Kidney epithelial cell (primary cell): Measurements from ENCODE around the gene CMTM4. TPM values are rescaled to one million over a fixed set of nuclear protein-coding genes. Genes with fewer than 3 reads are reported as not detected.
"Not testable (repeated sequence)": the region's sequence is repeated elsewhere in the genome, so short reads cannot be mapped to it uniquely, and the experiment has no call there.

Experiments used
- DNase-seq: peaks from one replicate; pipeline ENCODE4 v3.0.0-alpha.2; 2010; ENCODE audit warnings: low read depth
- H3K27me3 ChIP-seq: 2 replicates; pipeline ENCODE4 v1.6.0; 2011; ENCODE audit warnings: low read length; ENCODE audit not compliant: control insufficient read depth, insufficient read depth
- H3K36me3 ChIP-seq: 2 replicates; pipeline ENCODE4 v1.5.1; 2011; ENCODE audit warnings: low read length; ENCODE audit not compliant: control insufficient read depth, insufficient read depth
- H3K4me3 ChIP-seq: 2 replicates; pipeline ENCODE4 v1.5.1; 2011; ENCODE audit warnings: low read depth, mild to moderate bottlenecking, control low read depth, low read length
- total RNA-seq: library from RNA; depleted of rRNA; stranded (reverse); fragments of >200 nt; gene quantifications from 2 replicates; pipeline ENCODE4 v1.2.3, GENCODE V29; 2015
- TF ChIP-seq, protein P1 (sequence below): IDR thresholded peaks from 2 replicates; pipeline ENCODE4 v1.5.1; 2011; ENCODE audit warnings: mild to moderate bottlenecking, moderate library complexity, low read length, control low read depth, inconsistent platforms; ENCODE audit not compliant: insufficient read depth, poor library complexity, severe bottlenecking

The CMTM4 gene
- total RNA-seq, 1 donor from 2014 or later = 75.2 TPM

DNA sequence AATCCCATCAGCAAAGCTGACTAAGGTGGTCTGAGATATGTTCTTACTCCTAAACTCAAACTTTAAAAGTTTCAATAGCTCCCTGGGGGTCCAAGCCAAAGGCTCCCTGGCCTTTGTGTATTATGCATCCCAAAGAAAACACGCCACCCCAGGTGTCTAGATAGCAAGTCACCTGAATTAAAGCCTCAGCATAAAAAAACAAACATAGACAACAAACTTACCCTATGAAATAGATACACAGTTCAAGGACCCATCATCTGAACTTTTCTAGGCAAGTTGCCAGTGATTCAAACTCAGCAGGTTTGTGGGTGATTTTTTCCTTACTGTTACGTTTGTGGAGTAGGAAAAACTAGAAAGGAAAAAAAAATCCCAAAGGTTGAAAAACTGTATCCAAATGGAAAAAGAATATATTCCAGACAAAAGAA, 79.5 kb downstream of the CMTM4 start:
- no peaks in the 10 kb centered on the region for H3K27me3 ChIP-seq
- no peaks in the 10 kb centered on the region for H3K36me3 ChIP-seq
- TF ChIP-seq, protein P1, sequence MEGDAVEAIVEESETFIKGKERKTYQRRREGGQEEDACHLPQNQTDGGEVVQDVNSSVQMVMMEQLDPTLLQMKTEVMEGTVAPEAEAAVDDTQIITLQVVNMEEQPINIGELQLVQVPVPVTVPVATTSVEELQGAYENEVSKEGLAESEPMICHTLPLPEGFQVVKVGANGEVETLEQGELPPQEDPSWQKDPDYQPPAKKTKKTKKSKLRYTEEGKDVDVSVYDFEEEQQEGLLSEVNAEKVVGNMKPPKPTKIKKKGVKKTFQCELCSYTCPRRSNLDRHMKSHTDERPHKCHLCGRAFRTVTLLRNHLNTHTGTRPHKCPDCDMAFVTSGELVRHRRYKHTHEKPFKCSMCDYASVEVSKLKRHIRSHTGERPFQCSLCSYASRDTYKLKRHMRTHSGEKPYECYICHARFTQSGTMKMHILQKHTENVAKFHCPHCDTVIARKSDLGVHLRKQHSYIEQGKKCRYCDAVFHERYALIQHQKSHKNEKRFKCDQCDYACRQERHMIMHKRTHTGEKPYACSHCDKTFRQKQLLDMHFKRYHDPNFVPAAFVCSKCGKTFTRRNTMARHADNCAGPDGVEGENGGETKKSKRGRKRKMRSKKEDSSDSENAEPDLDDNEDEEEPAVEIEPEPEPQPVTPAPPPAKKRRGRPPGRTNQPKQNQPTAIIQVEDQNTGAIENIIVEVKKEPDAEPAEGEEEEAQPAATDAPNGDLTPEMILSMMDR = no peak
- H3K4me3 ChIP-seq = no peak overlapping the region
- no peak for DNase-seq

DNA sequence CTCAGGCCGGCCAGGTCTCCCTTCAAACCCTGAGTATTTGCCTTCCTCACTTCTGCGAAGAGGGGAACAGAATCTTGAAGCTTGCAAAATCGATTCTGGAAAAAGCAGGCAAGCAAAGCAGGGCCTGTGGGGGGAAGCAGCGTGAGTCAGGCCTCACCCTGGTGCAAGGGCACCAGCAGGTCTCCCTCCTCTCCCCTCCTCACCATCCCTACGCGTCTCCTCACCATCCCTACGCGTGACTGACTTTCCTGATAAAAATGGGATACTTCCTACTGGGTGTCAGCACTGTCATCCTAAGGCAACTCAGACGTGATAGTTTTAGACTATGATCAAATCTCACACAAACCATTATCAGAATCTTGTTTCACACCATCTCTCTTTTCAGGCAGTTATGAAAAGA, 80.0 kb downstream of the CMTM4 start:
- H3K36me3 ChIP-seq = no peaks in the 10 kb centered on the region
- TF ChIP-seq, protein P1 = no peak

DNA sequence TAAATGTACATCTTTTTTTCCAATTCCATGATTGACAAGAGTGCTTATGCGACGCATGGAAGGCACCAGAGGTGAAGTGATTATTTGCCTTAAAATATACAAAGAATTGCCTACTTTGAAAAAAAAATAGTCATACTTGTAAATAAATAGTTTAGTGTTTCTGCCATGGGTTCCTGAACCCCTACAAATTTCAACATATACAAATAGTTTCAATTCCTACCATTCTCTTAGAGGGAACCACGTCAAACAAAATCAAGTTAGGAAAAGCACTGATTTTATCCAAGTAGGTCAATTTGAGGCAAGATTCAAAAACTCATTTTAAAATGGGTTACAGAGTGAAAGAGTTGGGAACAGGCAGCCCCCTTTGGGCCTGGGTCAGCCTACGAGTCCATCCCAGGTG, 80.4 kb downstream of the CMTM4 start:
- TF ChIP-seq, protein P1 = no peak
- no peaks in the 10 kb centered on the region for H3K27me3 ChIP-seq
- H3K4me3 ChIP-seq = no peak overlapping the region
- H3K36me3 ChIP-seq = no peaks in the 10 kb centered on the region
- DNase-seq = no peak

More for the DNA sequence above, 80.0 kb downstream of the CMTM4 start:
- no peaks in the 10 kb centered on the region for H3K27me3 ChIP-seq
- no peak overlapping the region for H3K4me3 ChIP-seq
- no peak for DNase-seq

DNA sequence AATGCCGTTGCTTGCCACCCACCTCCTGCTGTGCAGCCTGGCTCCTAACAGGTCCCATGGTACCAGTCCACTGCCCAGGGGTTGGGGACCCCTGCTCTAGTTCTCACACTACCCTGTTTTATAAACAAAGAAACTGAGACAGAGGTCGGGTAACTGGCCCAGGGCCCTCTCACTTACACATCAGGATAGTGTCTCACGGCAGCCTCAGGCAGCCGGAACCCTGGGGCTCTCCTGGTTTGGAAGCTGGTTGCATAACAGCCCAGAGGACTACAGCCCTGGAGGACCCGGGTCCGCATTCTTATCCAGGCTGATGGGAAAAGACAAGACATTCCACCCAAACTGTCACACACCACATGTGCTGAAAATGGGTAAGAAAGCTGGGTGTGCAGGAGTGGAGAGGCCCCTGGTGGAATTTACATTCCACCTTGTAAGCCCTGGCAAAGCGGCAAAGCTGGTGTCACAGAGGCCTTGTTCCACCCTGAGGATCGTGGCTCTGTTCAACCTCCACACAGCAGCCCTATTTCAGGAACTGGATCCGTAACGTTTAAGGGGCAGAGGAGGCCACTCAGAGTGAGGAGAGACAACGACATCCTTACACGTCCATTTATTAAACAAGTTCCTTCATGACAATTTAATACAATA, 82.3 kb downstream of the CMTM4 start:
- DNase-seq = no peak
- TF ChIP-seq, protein P1 = no peak
- H3K36me3 ChIP-seq = peaks cover 5% of the 10 kb centered on the region
- H3K27me3 ChIP-seq = no peaks in the 10 kb centered on the region
- H3K4me3 ChIP-seq = no peak overlapping the region

DNA sequence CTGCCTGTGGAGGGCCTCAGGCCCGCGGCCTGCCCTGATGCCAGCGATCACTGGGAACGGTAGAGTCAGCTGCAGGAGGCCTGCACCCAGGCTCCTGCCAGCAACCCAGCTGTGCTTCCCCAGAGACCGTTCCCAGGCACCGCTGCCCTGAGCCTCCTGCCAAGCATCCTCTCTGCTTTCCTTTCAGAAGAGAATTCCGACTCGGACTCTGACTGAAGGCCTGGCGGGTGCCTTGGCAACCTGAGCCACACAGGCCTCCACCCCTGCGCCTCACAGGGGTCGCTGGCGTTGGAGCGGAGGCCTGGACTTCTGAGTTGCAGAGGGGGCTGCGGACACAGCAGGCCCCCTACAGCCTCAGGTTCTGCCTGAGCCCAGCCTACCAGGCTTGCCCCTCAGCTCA, 84.1 kb downstream of the CMTM4 start:
- TF ChIP-seq, protein P1 = no peak
- H3K27me3 ChIP-seq = no peaks in the 10 kb centered on the region
- H3K36me3 ChIP-seq = peaks cover 10% of the 10 kb centered on the region
- no peak overlapping the region for H3K4me3 ChIP-seq
- no peak for DNase-seq

DNA sequence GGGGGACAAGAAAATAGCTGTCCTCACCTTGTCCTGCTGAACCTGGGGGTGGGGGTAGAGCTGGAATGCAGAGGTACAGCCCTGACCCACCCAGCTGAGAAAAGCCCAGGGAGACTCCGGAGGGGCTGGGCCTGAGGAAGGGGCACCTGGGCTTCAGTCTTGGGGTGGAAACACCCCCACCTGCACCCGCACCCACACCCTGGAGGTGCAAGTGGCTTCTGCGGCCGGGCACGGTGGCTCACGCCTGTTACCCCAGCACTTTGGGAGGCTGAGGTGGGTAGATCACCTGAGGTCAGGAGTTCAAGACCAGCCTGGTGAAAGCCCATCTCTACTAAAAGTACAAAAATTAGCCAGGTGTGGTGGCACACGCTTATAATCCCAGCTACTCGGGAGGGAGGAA, 84.6 kb downstream of the CMTM4 start:
- not testable (repeated sequence) for H3K4me3 ChIP-seq, H3K27me3 ChIP-seq, DNase-seq
- peaks cover 10% of the 10 kb centered on the region for H3K36me3 ChIP-seq
